ENCODE data around the gene HYLS1.
"Not testable (repeated sequence)": the region's sequence is repeated elsewhere in the genome, so short reads cannot be mapped to it uniquely, and the experiment has no call there.

HYLS1 gene

GRCh38 chr11:125904678-125905077 lies 17.2 kb downstream of the HYLS1 start:
- no peak for DNase-seq (ENCODE audit: low read depth)
- no peak for TF ChIP-seq CTCF (conservative IDR thresholded peaks at IDR 0.05; ENCODE audit: low read length)
- H3K4me3 ChIP-seq (ENCODE audit: low read length): no peak overlapping the region

- TF ChIP-seq CTCF (conservative IDR thresholded peaks at IDR 0.05; ENCODE audit: low read length): no peak
- DNase-seq (ENCODE audit: low read depth): no peak
- no peak overlapping the region for H3K4me3 ChIP-seq (ENCODE audit: low read length)
Measured at GRCh38 chr11:125910226-125910849, 22.9 kb downstream of the HYLS1 start.

GRCh38 chr11:125914601-125915000 lies 27.1 kb downstream of the HYLS1 start:
- H3K4me3 ChIP-seq (ENCODE audit: low read length); DNase-seq (ENCODE audit: low read depth): not testable (repeated sequence)

- H3K4me3 ChIP-seq (ENCODE audit: low read length): no peak overlapping the region
- no peak for TF ChIP-seq CTCF (conservative IDR thresholded peaks at IDR 0.05; ENCODE audit: low read length)
- no peak for DNase-seq (ENCODE audit: low read depth)
Measured at GRCh38 chr11:125916683-125917347, 29.3 kb downstream of the HYLS1 start.

- 0 out of 2 replicates have a peak, but pooled peaks have one; percentile 13 for TF ChIP-seq CTCF (conservative IDR thresholded peaks at IDR 0.05; ENCODE audit: low read length)
- DNase-seq (ENCODE audit: low read depth): peak; percentile 37
- H3K4me3 ChIP-seq (ENCODE audit: low read length): no peak overlapping the region
Measured at GRCh38 chr11:125918140-125918840, 30.8 kb downstream of the HYLS1 start.

- no peak for DNase-seq (ENCODE audit: low read depth)
- TF ChIP-seq CTCF (conservative IDR thresholded peaks at IDR 0.05; ENCODE audit: low read length): no peak
- no peak overlapping the region for H3K4me3 ChIP-seq (ENCODE audit: low read length)
Measured at GRCh38 chr11:125921042-125921441, 33.6 kb downstream of the HYLS1 start.

GRCh38 chr11:125922156-125922555 lies 34.7 kb downstream of the HYLS1 start:
- no peak overlapping the region for H3K4me3 ChIP-seq (ENCODE audit: low read length)
- no peak for DNase-seq (ENCODE audit: low read depth)
- TF ChIP-seq CTCF (conservative IDR thresholded peaks at IDR 0.05; ENCODE audit: low read length): no peak
